SH-SY5Y (cell line): ENCODE measurements around the gene CANX.

ENCODE experiments used
- GATA2 ChIP-seq: IDR thresholded peaks from 2 replicates; pipeline ENCODE4 v1.6.1; 2011; ENCODE audit warnings: mild to moderate bottlenecking, low read depth, low read length
- GATA3 ChIP-seq: IDR thresholded peaks from 2 replicates; pipeline ENCODE4 v1.6.1; 2011; ENCODE audit warnings: low read depth, mild to moderate bottlenecking, low read length, moderate library complexity

Gene CANX

DNA sequence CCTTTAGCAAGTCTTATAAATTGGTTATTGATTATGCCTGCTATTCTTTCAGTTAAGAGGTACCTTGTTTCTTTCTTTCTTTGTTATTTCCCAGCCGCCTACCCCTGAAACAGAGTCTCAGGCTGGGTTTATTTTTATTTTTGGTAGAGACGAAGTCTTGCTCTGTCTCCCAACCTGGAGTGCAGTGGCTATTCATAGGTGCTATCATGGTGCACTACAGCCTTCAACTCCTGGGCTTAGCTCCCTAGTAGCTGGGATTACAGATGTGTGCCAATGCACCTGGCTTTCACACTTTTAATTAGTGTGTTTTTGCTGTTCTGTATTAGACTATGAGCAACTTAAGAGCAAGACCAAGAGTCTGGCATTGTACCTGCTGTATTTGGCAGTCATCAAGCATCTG, 48.1 kb downstream of the CANX start:
- no peak for TF ChIP-seq GATA2
- no peak for TF ChIP-seq GATA3

GRCh38 chr5:179747811-179748210, 49.0 kb downstream of the CANX start:
- no peak for TF ChIP-seq GATA3
- no peak for TF ChIP-seq GATA2

GRCh38 chr5:179749857-179750508, 51.2 kb downstream of the CANX start:
- TF ChIP-seq GATA2 (no peak), GATA3 (no peak)

DNA sequence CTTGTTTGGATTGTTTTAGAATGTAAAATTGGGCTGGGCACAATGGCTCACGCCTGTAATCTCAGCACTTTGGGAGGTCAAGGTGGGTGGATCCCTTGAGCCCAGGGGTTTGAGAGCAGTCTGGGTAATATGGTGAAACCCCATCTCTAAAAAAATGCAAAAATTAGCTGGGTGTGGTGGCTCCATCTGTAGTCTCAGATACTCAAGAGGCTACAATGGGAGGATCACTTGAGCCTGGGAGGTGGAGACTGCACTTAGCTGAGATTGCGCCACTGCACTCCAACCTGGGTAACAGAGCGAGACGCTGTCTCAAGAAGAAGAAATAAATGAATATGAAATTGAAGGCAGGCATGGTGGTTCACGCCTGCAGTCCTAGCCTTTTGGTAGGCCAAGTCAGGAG, 55.2 kb downstream of the CANX start:
- no peak for TF ChIP-seq GATA2
- no peak for TF ChIP-seq GATA3

DNA sequence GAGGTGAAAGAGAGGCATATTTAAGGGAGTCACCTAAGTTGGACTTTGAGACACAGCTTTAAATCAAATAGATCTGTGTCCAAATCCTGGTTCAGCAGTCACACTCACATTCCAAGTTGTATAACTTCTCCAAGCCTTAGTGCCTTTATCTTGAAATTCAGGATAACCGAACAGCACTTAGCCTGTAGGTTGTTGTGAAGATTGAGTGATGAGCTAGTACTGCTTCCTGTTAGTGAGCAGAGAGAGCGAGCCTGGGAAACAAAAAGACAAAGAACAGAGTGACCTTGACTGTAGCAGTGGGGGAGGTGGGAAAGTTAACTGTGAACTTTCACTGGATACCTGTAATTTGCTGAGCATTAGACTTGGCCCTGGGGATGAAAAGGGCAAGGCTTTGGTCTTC, 56.3 kb downstream of the CANX start:
- TF ChIP-seq GATA2 (no peak), GATA3 (no peak)

DNA sequence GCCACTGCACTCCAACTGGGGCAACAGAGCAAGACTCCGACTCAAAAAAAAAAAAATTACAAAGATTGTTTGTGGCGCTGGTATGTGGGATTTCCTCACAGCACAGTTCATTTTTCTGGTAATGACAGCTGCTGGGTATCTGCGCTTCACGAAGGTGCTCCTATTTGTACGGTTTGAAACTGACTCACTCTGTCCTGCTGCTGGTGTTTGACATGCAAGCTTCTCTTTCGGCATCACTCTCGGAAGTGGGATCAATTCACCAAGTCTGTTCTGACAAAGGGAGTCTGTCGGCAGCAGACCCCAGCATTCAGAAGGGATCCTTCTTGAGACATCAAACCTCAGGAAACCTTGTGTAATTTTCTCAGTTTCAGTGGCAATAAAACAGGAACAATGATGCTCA, 60.2 kb downstream of the CANX start:
- TF ChIP-seq GATA2 (no peak), GATA3 (no peak)

DNA sequence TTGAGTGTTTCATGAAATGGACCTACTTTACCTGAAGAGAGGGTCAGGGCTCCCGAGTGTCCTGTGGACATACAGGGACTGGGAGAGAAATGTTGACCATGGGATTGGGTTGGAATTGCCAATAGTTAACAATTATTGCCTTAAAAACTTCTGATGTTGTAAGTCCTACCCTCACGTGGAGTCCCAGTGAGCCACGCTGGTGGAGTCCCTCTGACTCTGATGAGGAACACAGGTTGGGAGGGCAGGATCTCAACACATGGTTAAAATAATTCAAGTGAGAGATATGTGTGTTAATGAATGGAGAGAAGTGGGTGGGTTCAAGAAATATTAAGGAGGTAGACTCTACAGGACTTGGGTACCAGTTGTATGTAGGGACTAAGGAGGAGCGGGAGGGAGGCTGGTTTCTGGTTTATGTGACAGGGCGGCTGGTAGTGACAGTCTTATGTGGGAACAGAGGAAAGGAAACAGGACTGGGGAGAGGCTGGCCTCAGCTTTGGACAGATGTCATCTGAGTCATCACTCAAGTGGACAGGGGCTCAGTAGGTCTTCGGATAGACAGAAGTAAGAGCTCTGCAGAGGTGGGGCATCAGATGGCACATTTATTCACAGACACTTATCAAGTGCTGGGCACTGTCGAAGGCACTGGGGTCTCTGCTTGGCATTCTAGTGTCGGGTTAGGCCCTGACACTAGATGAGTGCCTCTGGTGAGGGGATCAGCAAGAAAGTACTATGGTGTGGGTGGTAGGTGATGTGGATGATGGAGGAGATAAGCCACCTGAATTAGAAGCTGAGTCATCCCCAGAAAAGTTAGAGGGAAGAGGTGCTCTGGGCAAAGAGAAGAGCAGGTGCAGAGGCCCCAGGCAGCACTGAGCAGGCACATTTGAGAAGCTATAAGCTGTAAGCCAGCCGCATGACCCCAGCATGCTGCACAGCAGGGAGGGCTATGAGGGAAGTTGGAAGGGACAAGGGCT, 61.1 kb downstream of the CANX start:
- no peak; the same call in 1 of the 2 replicates for TF ChIP-seq GATA2

DNA sequence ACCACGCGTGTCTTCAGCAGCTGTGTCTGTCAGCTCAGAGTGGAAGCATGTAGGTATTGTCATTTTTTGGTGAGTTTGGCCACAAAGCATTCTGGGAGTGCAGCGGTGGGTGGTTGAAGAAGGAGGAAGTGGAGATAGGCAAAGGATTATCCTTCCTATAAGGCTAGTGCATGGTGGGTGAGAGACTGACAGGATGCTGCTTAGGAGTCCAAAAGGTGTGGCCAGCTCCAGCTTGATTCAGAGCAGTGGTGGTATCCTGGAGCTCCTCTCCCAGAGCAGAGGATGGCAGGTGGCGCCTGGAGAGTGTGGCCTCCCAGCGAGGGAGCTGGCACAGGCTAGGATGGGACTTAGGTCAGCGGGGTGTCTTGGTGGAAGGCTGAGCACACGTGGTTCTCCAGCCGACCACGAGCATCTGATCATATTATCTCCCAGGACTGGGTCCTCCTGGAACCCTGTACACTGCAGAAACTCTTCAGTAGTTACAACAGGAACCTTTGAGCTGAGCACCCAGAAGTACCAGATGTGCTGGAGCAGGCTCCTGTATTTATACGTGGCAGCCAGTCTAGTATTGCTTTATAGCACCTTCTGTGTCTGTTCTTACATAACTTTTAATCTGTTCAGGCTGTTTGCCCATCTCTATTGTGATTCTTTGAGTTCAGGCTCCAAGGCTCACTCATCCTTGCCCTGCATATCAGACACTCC, 63.5 kb downstream of the CANX start:
- TF ChIP-seq GATA2 (no peak), GATA3 (no peak)

DNA sequence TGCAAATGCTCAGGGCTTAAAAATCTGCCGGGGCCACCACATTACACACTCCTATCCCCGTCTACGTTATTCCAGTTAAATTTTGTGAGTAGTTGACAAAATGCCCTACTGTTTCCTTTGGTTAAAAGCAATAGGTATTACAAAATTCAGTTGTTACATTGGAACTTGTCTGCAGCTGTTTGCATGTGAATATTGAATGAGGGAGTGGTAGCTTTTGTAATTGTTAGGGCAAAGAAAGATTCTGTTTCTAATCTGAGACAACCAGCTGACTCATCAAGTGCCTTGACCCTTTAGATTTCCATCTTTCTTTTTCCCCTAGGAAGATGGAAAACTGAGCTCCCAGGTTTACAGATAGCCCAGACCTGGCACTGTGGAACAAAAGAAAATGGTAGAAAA, 64.0 kb downstream of the CANX start:
- TF ChIP-seq GATA3 (no peak), GATA2 (no peak)

DNA sequence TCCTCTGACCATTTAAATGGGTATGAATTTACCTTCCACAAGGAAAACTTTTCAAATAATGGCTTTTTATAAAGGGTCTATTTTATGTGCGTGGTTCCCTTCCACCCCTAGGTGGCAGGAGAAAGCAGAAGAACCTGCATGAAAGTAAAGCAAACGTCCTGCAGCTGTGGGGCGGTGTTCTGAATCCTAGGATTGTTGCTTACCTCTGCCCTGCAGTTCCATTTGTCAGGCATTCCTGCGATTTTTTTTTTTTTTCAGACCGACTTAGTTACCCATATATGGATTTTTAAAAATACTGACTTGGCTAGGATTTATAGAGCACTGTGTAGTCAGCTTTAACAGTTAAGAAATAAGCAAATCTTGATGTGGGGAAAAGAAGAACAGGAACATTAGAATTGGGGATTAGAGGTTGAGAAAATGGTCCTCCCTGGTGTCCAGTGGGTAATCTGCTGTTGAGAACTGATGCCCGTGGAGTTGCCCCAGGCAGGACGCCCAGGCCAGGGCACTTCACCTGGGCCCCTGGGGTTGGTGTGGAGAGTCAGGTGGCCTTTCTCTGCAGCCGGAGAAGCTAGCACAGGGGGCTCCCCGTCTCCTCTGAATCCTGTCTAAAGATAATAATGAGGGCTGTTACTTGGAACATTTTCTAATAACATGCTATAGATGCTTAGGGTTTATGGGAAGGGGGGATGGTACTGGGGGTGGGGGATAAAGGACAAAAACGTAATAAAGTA, 64.6 kb downstream of the CANX start:
- TF ChIP-seq GATA3: no peak
- TF ChIP-seq GATA2: no peak

DNA sequence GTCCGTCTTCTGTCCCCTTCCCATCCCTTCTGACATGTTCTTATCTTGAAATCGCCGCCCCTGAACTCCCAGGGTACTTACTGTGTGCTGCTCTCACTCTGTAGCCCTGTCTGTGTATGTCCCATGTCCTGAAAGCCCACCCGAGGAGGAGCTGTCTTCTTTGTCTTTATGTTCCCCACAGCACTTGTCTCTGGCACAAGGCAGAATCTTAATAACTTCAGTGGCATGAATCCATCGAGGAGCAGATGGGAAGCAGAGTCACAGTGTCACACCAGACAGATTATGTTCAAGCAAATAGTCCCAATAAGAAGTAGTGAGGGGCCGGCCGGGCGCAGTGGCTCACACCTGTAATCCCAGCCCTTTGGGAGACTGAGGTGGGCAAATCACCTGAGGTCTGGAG, 65.3 kb downstream of the CANX start:
- TF ChIP-seq GATA3 (no peak), GATA2 (no peak)

DNA sequence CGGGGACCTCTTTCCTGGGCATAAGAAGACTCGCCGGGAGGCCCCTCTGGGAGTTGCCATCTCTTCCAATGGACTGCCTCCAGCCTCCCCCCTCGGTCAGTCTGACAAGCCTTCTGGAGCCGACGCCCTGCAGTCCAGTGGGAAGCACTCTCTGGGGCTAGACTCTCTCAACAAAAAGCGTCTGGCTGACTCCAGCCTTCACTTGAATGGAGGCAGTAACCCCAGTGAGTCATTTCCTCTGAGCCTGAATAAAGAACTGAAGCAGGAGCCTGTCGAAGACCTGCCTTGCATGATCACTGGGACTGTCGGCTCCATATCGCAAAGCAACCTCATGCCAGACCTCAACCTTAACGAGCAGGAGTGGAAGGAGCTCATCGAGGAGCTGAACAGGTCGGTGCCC, 66.6 kb downstream of the CANX start:
- no peak for TF ChIP-seq GATA2
- no peak for TF ChIP-seq GATA3

- TF ChIP-seq GATA2 (no peak), GATA3 (no peak)
These were observed 67.4 kb downstream of the CANX start for GRCh38 chr5:179766021-179766725.
